ENCODE measurements around the gene HYCC1. TPM values are rescaled to one million over a fixed set of nuclear protein-coding genes. Genes with fewer than 3 reads are reported as not detected.
"Not testable (repeated sequence)": the region's sequence is repeated elsewhere in the genome, so short reads cannot be mapped to it uniquely, and the experiment has no call there.

HYCC1 gene
- polyA plus RNA-seq = 39.0 TPM
- long read RNA-seq, donor 1, full-length matches to known transcripts = 9 of 9 reads
- long read RNA-seq, donor 1, partial matches to known transcripts = 0 of 9 reads
- long read RNA-seq, donor 1, other reads (novel, unspliced or antisense) = 0 of 9 reads
- long read RNA-seq, donor 2, partial matches to known transcripts = 37 of 42 reads
- long read RNA-seq, donor 2, other reads (novel, unspliced or antisense) = 0 of 42 reads
- long read RNA-seq, donor 3, transcript FAM126A-201 (4 exons, 616 nt) = major isoform, 17 of 26 reads
- long read RNA-seq, donor 3, partial matches to known transcripts = 6 of 26 reads
- long read RNA-seq, donor 3, other reads (novel, unspliced or antisense) = 0 of 26 reads
- long read RNA-seq, donor 4, partial matches to known transcripts = 0 of 2 reads
- long read RNA-seq, donor 4, other reads (novel, unspliced or antisense) = 0 of 2 reads
- long read RNA-seq, donor 5, full-length matches to known transcripts = 3 of 3 reads
- long read RNA-seq, donor 5, partial matches to known transcripts = 0 of 3 reads
- long read RNA-seq, donor 5, other reads (novel, unspliced or antisense) = 0 of 3 reads
- long read RNA-seq, donor 6, full-length matches to known transcripts = 14 of 14 reads
- long read RNA-seq, donor 6, partial matches to known transcripts = 0 of 14 reads
- long read RNA-seq, donor 6, other reads (novel, unspliced or antisense) = 0 of 14 reads
- long read RNA-seq, donor 7, partial matches to known transcripts = 0 of 4 reads
- long read RNA-seq, donor 7, other reads (novel, unspliced or antisense) = 0 of 4 reads
- long read RNA-seq, donor 8, full-length matches to known transcripts = 19 of 19 reads
- long read RNA-seq, donor 8, partial matches to known transcripts = 0 of 19 reads
- long read RNA-seq, donor 8, other reads (novel, unspliced or antisense) = 0 of 19 reads
- long read RNA-seq, donor 9, full-length matches to known transcripts = 9 of 18 reads
- long read RNA-seq, donor 9, partial matches to known transcripts = 9 of 18 reads
- long read RNA-seq, donor 9, other reads (novel, unspliced or antisense) = 0 of 18 reads
- long read RNA-seq, donor 10, full-length matches to known transcripts = 13 of 20 reads
- long read RNA-seq, donor 10, partial matches to known transcripts = 7 of 20 reads
- long read RNA-seq, donor 10, other reads (novel, unspliced or antisense) = 0 of 20 reads
- long read RNA-seq, donor 11, full-length matches to known transcripts = 10 of 10 reads
- long read RNA-seq, donor 11, partial matches to known transcripts = 0 of 10 reads
- long read RNA-seq, donor 11, other reads (novel, unspliced or antisense) = 0 of 10 reads

DNA sequence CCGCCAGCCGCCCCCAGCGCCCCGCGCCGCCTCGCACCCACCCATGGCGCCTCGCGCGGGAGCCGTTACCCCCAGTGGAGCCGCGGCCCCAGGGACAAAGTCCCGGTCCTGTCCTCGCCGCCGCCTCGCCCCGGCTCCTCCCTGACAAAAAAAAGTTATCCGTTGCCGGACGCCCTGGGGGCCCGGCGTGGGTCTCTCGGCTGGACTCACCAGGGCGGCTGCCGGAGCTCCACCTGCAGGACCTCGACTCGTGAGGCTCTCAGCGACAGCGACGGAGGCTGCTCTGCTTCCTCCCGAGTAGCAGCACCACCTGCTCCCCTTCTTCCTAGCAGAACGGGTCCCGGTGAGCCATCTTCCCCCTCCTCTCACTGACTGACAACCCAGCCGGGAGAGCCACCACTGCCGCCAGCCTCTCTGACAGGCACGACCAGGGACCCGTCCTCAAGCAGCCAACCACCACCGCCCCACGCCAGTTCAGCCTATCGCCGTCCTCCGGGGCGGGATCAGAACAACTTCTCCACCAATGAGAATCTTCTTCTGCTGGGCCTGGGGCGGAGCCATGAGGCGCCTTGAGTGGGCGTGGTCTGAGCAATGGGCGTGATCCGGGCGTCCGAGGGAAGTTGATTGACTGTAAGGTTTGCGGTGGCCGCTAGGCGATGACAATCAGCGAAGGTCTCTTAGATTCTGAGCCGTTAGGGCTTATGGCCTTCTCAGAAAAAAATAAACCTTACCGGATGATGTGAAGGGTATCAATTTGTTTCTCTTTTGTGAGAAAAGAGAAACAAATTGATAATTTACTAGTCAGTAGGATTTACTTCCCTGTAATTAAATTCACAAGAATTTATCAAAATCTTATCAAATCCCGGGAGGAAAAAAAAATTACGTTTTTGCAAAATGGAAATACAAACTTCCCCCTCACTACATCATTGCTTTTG, at the start of gene HYCC1:
HYCC1 (minus strand) TSS at position 416 of the 935 bp plus-strand sequence. CDS start 23,019 bp downstream, outside the sequence.
- WGBS (ENCODE audit: insufficient coverage, low lambda C conversion rate) = no CpG with 5 or more reads among the region's 61 CpGs
- DNase-seq = peak; percentile 98 to 99
- H3K27ac ChIP-seq (ENCODE audit: low read length) = peak within 1 kb of the TSS; percentile 71

DNA sequence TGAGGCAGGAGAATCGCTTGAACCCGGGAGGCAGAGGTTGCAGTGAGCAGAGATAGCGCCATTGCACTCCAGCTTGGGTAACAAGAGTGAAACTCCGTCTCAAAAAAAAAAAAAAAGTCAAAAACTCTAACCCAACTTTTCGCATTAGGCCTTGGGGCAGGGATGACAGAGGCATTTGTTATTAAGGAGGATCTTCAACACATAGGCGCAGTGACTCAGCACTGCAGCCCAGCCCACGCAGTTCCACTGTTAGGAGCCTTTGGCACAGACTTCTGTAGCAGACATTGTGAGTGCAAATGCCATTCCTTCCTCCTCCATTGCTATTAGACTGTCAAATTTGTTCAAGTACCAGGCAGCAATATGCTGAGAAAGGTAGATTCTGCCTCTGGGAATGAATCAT, 48.5 kb upstream of the HYCC1 start:
- no peak for DNase-seq
- Histone ChIP-seq H3K4me1 (ENCODE audit: control insufficient read depth, insufficient read depth, low read length) (no peaks in the 10 kb centered on the region), H3K9me3 (ENCODE audit: control insufficient read depth, low read depth, low read length) (no peaks in the 10 kb centered on the region), H3K27ac (ENCODE audit: low read length) (no peak overlapping the region), H3K27me3 (ENCODE audit: control insufficient read depth, insufficient read depth, low read length) (no peaks in the 10 kb centered on the region), H3K4me3 (ENCODE audit: low read length) (no peak overlapping the region), H3K36me3 (ENCODE audit: control insufficient read depth, insufficient read depth, low read length) (no peaks in the 10 kb centered on the region)
- WGBS (ENCODE audit: insufficient coverage, low lambda C conversion rate) = no CpG with 5 or more reads among the region's 7 CpGs

More for the DNA sequence above, at the start of gene HYCC1:
- no peaks in the 10 kb centered on the region for H3K27me3 ChIP-seq (ENCODE audit: control insufficient read depth, insufficient read depth, low read length)
- peak within 1 kb of the TSS; percentile 70 for H3K4me3 ChIP-seq (ENCODE audit: low read length)
- no peaks in the 10 kb centered on the region for H3K9me3 ChIP-seq (ENCODE audit: control insufficient read depth, low read depth, low read length)
- H3K36me3 ChIP-seq (ENCODE audit: control insufficient read depth, insufficient read depth, low read length) = no peaks in the 10 kb centered on the region
- peaks cover 3% of the 10 kb centered on the region for H3K4me1 ChIP-seq (ENCODE audit: control insufficient read depth, insufficient read depth, low read length)

DNA sequence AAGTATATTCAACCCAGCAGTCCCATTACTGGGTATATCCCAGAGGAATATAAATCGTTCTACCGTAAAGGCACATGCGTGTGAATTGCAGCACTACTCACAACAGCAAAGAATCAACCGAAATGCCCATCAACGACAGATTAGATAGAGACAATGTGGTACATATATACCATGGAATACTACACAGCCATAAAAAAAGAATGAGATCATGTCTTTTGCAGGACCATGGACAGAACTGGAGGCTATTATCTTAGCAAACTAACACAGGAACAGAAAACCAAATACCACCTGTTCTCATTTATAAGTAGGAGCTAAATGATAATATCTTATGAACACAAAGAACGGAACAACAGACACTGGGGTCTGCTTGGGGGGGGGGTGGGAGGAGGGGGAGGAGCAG, 47.4 kb upstream of the HYCC1 start:
- Histone ChIP-seq H3K27ac (ENCODE audit: low read length) (no peak overlapping the region), H3K9me3 (ENCODE audit: control insufficient read depth, low read depth, low read length) (no peaks in the 10 kb centered on the region), H3K4me1 (ENCODE audit: control insufficient read depth, insufficient read depth, low read length) (no peaks in the 10 kb centered on the region), H3K27me3 (ENCODE audit: control insufficient read depth, insufficient read depth, low read length) (no peaks in the 10 kb centered on the region), H3K4me3 (ENCODE audit: low read length) (no peak overlapping the region), H3K36me3 (ENCODE audit: control insufficient read depth, insufficient read depth, low read length) (no peaks in the 10 kb centered on the region)
- no CpG with 5 or more reads among the region's 6 CpGs for WGBS (ENCODE audit: insufficient coverage, low lambda C conversion rate)
- no peak for DNase-seq

DNA sequence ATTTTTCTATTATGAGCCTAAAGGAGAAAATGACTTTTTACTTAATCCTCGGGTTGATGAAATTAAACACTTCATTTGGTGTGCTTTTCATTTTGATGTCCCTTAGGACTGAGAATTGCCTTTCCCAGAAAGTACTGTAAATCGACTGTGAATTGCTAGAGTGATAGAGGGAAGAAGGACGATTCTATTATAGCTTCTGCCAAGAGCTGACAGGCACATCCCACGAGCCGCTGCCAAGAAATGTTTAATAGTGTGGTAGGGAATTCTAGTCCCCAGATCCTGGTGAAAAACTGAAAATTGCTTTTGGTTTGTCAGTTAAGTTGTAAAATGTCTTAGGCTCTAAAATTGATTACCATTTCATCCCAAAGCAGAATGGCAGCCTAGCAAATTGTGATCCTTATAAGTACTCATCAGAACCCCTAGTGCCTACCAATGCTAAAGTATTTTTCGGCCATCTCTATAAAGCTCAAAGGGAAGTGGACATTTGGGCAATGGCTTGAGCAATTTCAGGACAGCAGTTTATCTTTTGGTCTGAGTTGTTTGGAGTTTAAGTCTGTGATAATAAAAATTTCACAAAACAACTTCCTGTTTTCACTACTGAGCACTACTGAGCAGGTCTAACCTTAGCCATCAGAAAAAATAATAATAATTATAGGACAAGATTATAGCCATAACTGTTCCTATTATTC, 44.6 kb upstream of the HYCC1 start:
- no peaks in the 10 kb centered on the region for H3K9me3 ChIP-seq (ENCODE audit: control insufficient read depth, low read depth, low read length)
- H3K36me3 ChIP-seq (ENCODE audit: control insufficient read depth, insufficient read depth, low read length) = no peaks in the 10 kb centered on the region
- no peak overlapping the region for H3K4me3 ChIP-seq (ENCODE audit: low read length)
- no peak overlapping the region for H3K27ac ChIP-seq (ENCODE audit: low read length)
- no peak for DNase-seq
- 81% methylated on average over 2 of the region's 6 CpGs for WGBS (ENCODE audit: insufficient coverage, low lambda C conversion rate)
- H3K27me3 ChIP-seq (ENCODE audit: control insufficient read depth, insufficient read depth, low read length) = no peaks in the 10 kb centered on the region
- no peaks in the 10 kb centered on the region for H3K4me1 ChIP-seq (ENCODE audit: control insufficient read depth, insufficient read depth, low read length)

DNA sequence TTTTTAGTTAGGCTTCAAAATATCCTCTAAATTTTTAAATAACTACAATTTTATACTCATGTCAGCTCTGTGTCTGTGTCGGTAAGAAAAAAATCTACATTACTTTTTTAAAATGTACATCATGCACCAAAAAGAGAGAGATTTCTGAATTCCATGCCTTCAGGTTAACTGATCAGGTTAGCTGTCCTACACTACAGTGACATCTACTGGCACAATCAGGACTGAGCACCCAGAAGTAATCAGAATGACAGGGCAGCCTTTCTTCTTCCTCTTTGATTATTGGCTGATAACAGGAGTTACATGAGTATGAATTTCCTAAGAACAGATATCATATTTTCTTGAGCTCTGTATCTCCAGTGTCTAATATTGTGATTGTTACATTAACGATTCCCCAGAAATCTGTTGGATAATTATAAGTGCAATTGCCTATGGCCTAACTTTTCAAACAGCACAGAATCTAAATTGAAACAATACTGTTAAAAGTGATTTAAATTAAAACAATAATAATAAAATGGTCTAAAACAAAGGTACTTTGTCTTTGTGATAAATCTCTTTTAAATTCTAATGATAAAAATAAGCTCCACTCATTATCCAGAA, 41.8 kb upstream of the HYCC1 start:
- peak; percentile 29 to 33 for DNase-seq
- Histone ChIP-seq H3K4me1 (ENCODE audit: control insufficient read depth, insufficient read depth, low read length) (no peaks in the 10 kb centered on the region), H3K27me3 (ENCODE audit: control insufficient read depth, insufficient read depth, low read length) (no peaks in the 10 kb centered on the region), H3K36me3 (ENCODE audit: control insufficient read depth, insufficient read depth, low read length) (no peaks in the 10 kb centered on the region), H3K4me3 (ENCODE audit: low read length) (no peak overlapping the region), H3K27ac (ENCODE audit: low read length) (no peak overlapping the region), H3K9me3 (ENCODE audit: control insufficient read depth, low read depth, low read length) (no peaks in the 10 kb centered on the region)
- 20% methylated on average over 1 of the region's 2 CpGs for WGBS (ENCODE audit: insufficient coverage, low lambda C conversion rate)

DNA sequence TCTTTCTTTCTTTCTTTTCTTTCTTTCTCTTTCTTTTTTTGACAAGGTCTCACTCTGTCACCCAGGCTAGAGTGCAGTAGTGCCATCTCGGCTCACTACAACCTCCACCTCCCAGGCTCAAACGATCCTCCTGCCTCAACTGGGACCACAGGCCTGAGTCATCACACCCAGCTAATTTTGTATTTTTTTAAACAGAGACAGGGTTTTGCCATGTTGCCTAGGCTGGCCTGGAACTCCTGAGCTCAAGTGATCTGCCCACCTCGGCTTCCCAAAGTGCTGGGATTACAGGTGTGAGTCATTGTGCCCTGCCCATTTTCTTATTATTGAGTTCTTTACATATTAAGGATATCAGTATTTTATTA, 37.2 kb upstream of the HYCC1 start:
- not testable (repeated sequence) for H3K4me1 ChIP-seq (ENCODE audit: control insufficient read depth, insufficient read depth, low read length); DNase-seq; H3K4me3 ChIP-seq (ENCODE audit: low read length); H3K36me3 ChIP-seq (ENCODE audit: control insufficient read depth, insufficient read depth, low read length); H3K27me3 ChIP-seq (ENCODE audit: control insufficient read depth, insufficient read depth, low read length); H3K27ac ChIP-seq (ENCODE audit: low read length)
- H3K9me3 ChIP-seq (ENCODE audit: control insufficient read depth, low read depth, low read length) = peaks cover 11% of the 10 kb centered on the region
- no CpG with 5 or more reads among the region's 3 CpGs for WGBS (ENCODE audit: insufficient coverage, low lambda C conversion rate)

DNA sequence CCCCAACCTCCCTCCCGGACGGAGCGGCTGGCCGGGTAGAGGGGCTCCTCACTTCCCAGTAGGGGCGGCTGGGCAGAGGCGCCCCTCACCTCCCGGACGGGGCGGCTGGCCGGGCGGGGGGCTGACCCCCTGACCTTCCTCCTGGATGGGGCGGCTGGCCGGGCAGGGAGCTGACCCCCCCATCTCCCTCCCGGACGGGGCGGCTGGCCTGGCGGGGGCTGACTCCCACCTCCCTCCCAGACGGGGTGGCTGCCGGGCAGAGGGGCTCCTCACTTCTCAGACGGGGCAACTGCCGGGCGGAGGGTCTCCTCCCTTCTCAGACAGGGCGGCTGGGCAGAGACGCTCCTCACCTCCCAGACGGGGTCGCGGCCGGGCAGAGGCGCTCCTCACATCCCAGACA, 32.4 kb upstream of the HYCC1 start:
- not testable (repeated sequence) for H3K36me3 ChIP-seq (ENCODE audit: control insufficient read depth, insufficient read depth, low read length); H3K27ac ChIP-seq (ENCODE audit: low read length); H3K4me3 ChIP-seq (ENCODE audit: low read length); DNase-seq; H3K4me1 ChIP-seq (ENCODE audit: control insufficient read depth, insufficient read depth, low read length); H3K27me3 ChIP-seq (ENCODE audit: control insufficient read depth, insufficient read depth, low read length)
- WGBS (ENCODE audit: insufficient coverage, low lambda C conversion rate) = no CpG with 5 or more reads among the region's 29 CpGs
- H3K9me3 ChIP-seq (ENCODE audit: control insufficient read depth, low read depth, low read length) = peaks cover 11% of the 10 kb centered on the region

DNA sequence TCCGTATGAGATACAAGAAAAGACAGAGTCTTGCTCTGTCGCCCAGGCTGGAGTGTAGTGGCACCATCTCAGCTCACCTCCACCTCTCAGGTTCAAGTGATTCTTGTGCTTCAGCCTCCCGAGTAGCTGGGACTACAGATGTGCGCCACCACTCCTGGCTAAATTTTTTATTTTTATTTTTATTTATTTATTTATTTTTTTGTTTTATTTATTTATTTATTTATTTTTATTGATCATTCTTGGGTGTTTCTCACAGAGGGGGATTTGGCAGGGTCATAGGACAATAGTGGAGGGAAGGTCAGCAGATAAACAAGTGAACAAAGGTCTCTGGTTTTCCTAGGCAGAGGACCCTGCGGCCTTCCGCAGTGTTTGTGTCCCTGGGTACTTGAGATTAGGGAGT, 31.2 kb upstream of the HYCC1 start:
- WGBS (ENCODE audit: insufficient coverage, low lambda C conversion rate) = 100% methylated on average over 1 of the region's 6 CpGs
- H3K27me3 ChIP-seq (ENCODE audit: control insufficient read depth, insufficient read depth, low read length); H3K27ac ChIP-seq (ENCODE audit: low read length); H3K4me3 ChIP-seq (ENCODE audit: low read length); H3K4me1 ChIP-seq (ENCODE audit: control insufficient read depth, insufficient read depth, low read length); DNase-seq; H3K36me3 ChIP-seq (ENCODE audit: control insufficient read depth, insufficient read depth, low read length): not testable (repeated sequence)
- peaks cover 11% of the 10 kb centered on the region for H3K9me3 ChIP-seq (ENCODE audit: control insufficient read depth, low read depth, low read length)

DNA sequence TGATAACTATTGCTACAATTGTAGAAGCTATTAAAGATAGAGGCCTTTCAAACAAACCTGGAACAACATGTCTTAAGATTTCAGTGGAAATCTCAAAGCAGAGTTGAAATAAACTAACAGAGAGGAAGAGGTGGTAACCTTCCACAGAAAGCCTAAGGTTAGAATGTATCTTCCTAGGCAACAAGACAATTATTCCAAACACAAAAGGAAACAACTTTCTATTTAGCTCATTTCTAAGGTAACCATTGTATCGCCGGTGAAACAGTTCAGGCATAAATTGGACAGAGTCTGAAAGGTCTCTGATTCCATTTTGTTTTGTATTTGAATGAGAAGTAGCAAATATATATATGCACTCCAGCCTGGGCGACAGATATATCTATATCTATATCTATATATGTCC, 30.7 kb upstream of the HYCC1 start:
- no peaks in the 10 kb centered on the region for H3K27me3 ChIP-seq (ENCODE audit: control insufficient read depth, insufficient read depth, low read length)
- WGBS (ENCODE audit: insufficient coverage, low lambda C conversion rate) = 100% methylated on average over 1 of the region's 3 CpGs
- peaks cover 11% of the 10 kb centered on the region for H3K9me3 ChIP-seq (ENCODE audit: control insufficient read depth, low read depth, low read length)

More for the DNA sequence above, 30.7 kb upstream of the HYCC1 start:
- Histone ChIP-seq H3K4me1 (ENCODE audit: control insufficient read depth, insufficient read depth, low read length) (no peaks in the 10 kb centered on the region), H3K36me3 (ENCODE audit: control insufficient read depth, insufficient read depth, low read length) (no peaks in the 10 kb centered on the region), H3K4me3 (ENCODE audit: low read length) (no peak overlapping the region), H3K27ac (ENCODE audit: low read length) (no peak overlapping the region)
- DNase-seq = no peak

All from large intestine (tissue), 12 donors.